Activated B cell treated with CpG ODN at 0.5 μM for 24 hours (primary cell): ENCODE results near the gene OR5M3. TPM values are rescaled to one million over a fixed set of nuclear protein-coding genes. Genes with fewer than 3 reads are reported as not detected.

Experiments used
- ATAC-seq: fragments of 200-7000 bp; cut with Tn5 transposase; one replicate; pipeline ENCODE4 v1.10.0; 2021; ENCODE audit warnings: low read depth, mild to moderate bottlenecking, moderate library complexity
- CTCF ChIA-PET: fragments of 350-600 bp; sonication (Branson Sonifier 250); formaldehyde crosslinking; loops from one replicate; lab custom pipeline; 2021; ENCODE audit warnings: antibody characterized with exemption; lab: Charles Lee
- POLR2A ChIA-PET: fragments of 350-600 bp; sonication (Branson Sonifier 250); formaldehyde crosslinking; loops from one replicate; lab custom pipeline; 2021; ENCODE audit warnings: antibody characterized with exemption; lab: Charles Lee
- DNase-seq: peaks from one replicate; pipeline ENCODE4 v3.0.0; 2022
- H3K27ac Mint-ChIP-seq: one replicate; pipeline ENCODE4 v1.8.0; 2020; ENCODE audit warnings: mixed read lengths
- H3K27me3 Mint-ChIP-seq: one replicate; pipeline ENCODE4 v1.8.0; 2021; ENCODE audit warnings: mixed read lengths
- H3K36me3 Mint-ChIP-seq: one replicate; pipeline ENCODE4 v1.8.0; 2021; ENCODE audit warnings: low read depth, mixed read lengths
- H3K4me1 Mint-ChIP-seq: one replicate; pipeline ENCODE4 v1.8.0; 2021; ENCODE audit warnings: mixed read lengths
- H3K4me3 Mint-ChIP-seq: one replicate; pipeline ENCODE4 v1.8.0; 2020; ENCODE audit warnings: mild to moderate bottlenecking, mixed read lengths
- H3K9me3 Mint-ChIP-seq: one replicate; pipeline ENCODE4 v1.8.0; 2020; ENCODE audit warnings: mixed read lengths
- CTCF ChIP-seq: fragments of 200-600 bp; IDR thresholded peaks from one replicate; pipeline ENCODE4 v1.8.0; 2022; ENCODE audit warnings: antibody characterized with exemption, mild to moderate bottlenecking
- intact Hi-C: fragments of 100-400 bp; cut with micrococcal nuclease; formaldehyde crosslinking; loops from one replicate; pipeline ENCODE4 v1.15.1; 2024
- total RNA-seq: library from RNA; stranded (reverse); gene quantifications from 2 replicates; pipeline ENCODE4 v1.2.3, GENCODE V29; 2022

Gene OR5M3
- not detected in 2 replicates for total RNA-seq

DNA sequence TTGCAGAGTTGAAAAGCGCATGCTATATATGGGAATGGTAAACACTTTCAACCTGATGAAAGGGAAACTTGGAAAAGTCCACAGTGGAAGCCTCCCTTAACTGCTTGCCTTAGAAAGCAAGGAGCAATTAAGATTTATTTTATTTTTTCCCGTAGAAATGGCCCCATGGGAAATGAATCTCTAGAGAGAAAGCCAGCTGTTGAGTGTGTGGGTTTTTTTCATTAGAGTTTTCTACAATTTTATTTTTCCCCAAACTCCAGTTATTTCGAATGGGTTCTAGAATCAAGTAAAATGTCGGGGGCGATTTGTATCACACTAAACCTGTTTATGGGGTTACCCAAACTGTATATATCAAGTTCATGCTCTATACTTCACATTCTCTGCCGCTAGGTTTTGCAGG lies at the start of gene OR5M3:
OR5M3 (minus strand) TSS at position 101 of the 400 bp plus-strand sequence. CDS start 2,855 bp downstream, outside the sequence.
- no peak for ATAC-seq
- no peaks in the 10 kb centered on the region for H3K36me3 Mint-ChIP-seq
- DNase-seq, result no peak
- H3K27ac Mint-ChIP-seq, result no peak within 1 kb of the TSS
- CTCF ChIA-PET, result no interaction called here
- H3K4me1 Mint-ChIP-seq, result no peaks in the 10 kb centered on the region
- H3K4me3 Mint-ChIP-seq, result no peak within 1 kb of the TSS
- intact Hi-C loops, result no loop called here
- no peak for TF ChIP-seq CTCF
- POLR2A ChIA-PET, result no interaction called here
- H3K27me3 Mint-ChIP-seq, result no peaks in the 10 kb centered on the region
- H3K9me3 Mint-ChIP-seq, result no peaks in the 10 kb centered on the region

- Mint-ChIP-seq H3K36me3 (no peaks in the 10 kb centered on the region), H3K4me1 (no peaks in the 10 kb centered on the region), H3K27me3 (no peaks in the 10 kb centered on the region), H3K4me3 (no peak overlapping the region), H3K9me3 (peaks cover 5% of the 10 kb centered on the region), H3K27ac (no peak overlapping the region)
- ATAC-seq (no peak), DNase-seq (no peak)
- CTCF ChIA-PET, result no interaction called here
- TF ChIP-seq CTCF, result no peak
- POLR2A ChIA-PET, result no interaction called here
- intact Hi-C loops, result no loop called here
Observed at GRCh38 chr11:56522008-56522407, 48.9 kb upstream of the OR5M3 start.

- no peak for TF ChIP-seq CTCF
- Mint-ChIP-seq H3K4me1 (no peaks in the 10 kb centered on the region), H3K36me3 (no peaks in the 10 kb centered on the region), H3K27me3 (no peaks in the 10 kb centered on the region), H3K27ac (no peak overlapping the region), H3K4me3 (no peak overlapping the region), H3K9me3 (peaks cover 5% of the 10 kb centered on the region)
- intact Hi-C loops, result no loop called here
- ChIA-PET CTCF (no interaction called here), POLR2A (no interaction called here)
- DNase-seq, result no peak
- no peak for ATAC-seq
Observed at GRCh38 chr11:56513280-56513679, 40.1 kb upstream of the OR5M3 start.

DNA sequence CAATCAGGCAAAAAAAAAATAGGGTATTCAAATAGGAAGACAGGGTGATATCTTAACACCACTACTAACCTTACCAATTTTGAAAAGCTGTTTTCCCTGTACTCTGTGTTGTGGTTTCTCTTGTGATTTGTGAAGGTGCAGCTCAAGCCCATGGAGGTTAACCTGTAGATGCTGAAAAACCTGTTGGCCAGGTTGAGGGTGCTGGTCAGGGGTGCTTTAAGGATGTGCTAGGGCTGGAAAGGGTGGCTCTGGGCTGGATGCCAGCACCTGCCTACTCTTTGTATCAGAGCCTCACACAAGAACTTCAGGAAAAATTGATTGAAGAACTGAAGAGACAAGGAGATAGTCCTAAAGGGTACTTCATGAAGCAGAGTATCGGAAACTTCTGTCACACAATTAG lies 36.3 kb upstream of the OR5M3 start:
- POLR2A ChIA-PET, result no interaction called here
- CTCF ChIA-PET, result no interaction called here
- Mint-ChIP-seq H3K4me1 (no peaks in the 10 kb centered on the region), H3K4me3 (no peak overlapping the region), H3K36me3 (no peaks in the 10 kb centered on the region), H3K27me3 (no peaks in the 10 kb centered on the region), H3K9me3 (peaks cover 4% of the 10 kb centered on the region), H3K27ac (no peak overlapping the region)
- DNase-seq, result no peak
- TF ChIP-seq CTCF, result no peak
- no peak for ATAC-seq
- intact Hi-C loops, result no loop called here

- Mint-ChIP-seq H3K4me3 (no peak overlapping the region), H3K9me3 (peaks cover 5% of the 10 kb centered on the region), H3K36me3 (no peaks in the 10 kb centered on the region), H3K4me1 (no peaks in the 10 kb centered on the region), H3K27ac (no peak overlapping the region), H3K27me3 (no peaks in the 10 kb centered on the region)
- ChIA-PET POLR2A (no interaction called here), CTCF (no interaction called here)
- ATAC-seq (no peak), DNase-seq (no peak)
- intact Hi-C loops, result no loop called here
- TF ChIP-seq CTCF, result no peak
Observed at GRCh38 chr11:56497010-56497409, 23.9 kb upstream of the OR5M3 start.
